Bone marrow (tissue), 2 donors: ENCODE measurements around the gene SULT6B1.

Experiments
- DNase-seq, 2 donors: peaks; one replicate each; lab custom pipeline; 2025; lab: John Stamatoyannopoulos, UW

SULT6B1 gene

DNA sequence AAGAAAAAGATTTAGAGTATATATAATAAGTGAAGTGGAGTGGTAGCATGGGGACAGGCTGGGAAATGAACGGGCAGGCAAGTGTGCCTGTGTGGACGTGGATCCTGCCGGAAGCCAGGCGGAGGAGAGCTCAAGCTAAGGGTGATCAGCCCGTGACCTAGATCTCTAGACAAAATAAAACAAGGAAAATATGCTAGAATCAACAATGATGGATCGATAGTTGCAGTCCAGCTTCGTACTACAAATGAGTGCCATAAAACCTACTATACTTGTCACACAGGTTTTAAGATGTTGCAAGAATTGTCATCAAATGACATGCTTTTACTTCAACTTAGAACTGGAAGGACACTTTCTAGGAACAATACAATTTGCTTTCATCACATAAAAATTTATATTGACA lies 40.1 kb downstream of the SULT6B1 start:
- no peak for DNase-seq

DNA sequence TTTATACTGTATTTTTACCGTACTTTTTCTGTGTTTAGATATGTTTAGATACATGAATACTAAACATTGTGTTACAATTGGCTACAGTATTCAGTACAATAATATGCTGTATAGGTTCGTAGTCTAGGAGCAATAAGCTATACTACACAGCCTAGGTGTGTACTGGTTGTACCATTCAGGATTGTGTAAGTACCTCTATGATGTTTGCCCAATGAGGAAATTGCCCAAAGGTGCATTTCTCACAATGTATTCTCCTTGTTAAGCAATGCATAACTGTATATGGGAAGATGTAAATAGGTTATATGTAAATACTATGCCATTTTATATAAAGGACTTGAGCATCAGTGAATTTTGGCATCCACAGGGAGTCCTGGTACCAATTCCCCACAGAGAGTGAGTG lies 42.4 kb downstream of the SULT6B1 start:
- no peak for DNase-seq

DNA sequence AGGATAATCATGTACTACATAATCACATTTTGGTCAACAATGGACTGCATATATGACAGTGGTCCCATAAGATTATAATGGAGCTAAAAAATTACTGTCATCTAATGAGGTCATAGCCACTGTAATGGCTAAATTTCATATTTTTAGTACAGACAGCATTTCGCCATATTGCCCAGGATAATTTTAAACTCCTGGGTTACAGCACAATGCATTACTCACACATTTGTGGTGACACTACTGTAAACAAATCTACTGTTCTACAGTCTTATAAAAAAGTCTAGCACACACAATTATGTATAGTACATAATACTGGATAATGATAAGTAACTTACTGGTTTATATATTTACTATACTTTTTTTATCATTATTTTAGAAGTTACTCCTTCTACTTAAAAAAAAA lies 44.5 kb downstream of the SULT6B1 start:
- no peak for DNase-seq

DNA sequence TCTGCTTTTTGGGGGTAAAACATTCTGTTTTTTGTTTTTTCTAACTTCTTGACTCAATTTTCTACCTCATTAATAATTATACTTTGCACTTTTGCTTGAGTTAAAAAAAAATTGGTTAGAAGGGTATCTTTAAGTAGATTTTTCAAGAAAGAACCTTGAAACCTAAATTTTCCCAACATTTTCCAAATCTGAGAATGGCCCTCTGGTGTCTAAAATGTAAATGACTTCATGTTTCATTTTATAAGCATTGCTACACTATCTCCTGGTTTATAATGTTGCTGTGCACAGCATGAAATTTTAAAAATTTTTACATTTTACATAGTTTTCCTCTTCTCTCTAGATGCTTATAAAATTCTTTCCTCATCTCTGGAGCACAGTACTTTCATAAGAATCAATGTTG lies 45.9 kb downstream of the SULT6B1 start:
- no peak for DNase-seq

DNA sequence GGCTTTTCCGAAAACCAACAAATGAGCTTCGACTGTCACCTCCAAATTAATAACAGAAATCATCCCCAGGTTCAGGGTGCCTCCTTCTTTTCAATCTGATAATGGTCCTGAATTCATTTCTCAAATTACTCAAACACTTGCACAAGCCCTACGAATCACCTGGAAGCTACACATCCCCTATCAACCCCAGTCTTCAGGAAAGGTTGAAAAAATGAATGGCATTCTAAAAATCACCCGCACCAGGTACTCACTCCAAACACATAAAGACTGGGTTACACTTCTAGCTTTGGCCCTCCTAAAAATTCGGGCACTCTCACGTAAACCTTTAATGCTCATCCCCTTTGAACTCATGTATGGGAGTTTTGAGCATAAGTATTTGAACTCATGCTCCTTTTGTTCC lies 55.6 kb downstream of the SULT6B1 start:
- no peak for DNase-seq

DNA sequence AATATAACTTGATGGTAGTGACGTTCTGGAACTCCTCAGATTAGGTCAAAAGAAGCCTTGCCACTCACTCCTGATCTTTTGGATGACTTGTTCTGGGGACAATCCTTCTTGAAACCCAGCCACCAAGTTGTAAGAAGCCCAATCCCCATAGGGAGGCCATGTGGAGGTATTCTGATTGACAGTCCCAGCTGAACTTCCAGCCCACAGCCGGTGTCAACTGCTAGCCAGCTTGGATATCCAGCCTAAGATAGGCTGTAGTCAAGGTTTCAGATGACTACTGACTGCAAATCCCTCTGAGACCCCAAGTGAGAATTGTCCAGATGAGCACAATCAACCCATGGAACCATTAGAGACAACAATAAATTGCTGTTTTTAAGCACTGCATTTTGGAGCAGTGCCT lies 63.1 kb downstream of the SULT6B1 start:
- DNase-seq, result no peak

DNA sequence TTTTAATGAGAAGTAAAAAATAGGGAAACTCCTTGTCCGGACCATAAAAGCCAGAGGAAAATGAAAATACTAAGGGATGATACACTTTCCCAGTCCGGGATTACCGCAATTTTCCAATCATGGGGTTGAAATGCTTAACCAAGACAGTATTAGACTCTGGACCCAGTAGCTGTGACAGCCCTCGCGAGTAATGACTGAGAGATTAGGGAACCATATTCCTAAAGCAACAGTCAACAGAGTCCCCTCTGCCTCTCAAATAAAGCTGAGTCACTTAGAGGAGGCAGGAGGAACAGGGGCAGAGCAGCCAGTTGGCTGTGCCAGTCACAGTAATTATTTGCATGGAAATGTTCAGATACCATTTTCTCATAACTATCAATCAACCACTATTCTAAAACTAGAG lies 69.3 kb downstream of the SULT6B1 start:
- no peak for DNase-seq
